ENCODE results near the gene PASK. TPM values are rescaled to one million over a fixed set of nuclear protein-coding genes. Genes with fewer than 3 reads are reported as not detected.

PASK gene
- total and polyA plus RNA-seq, 2 donors (not counting 1 experiment from before 2014, with no cell fraction given): 48.2 to 144 TPM

GRCh38 chr2:241131531-241131930, 17.7 kb downstream of the PASK start:
- TF ChIP-seq EZH2 (IDR thresholded peaks at IDR 0.05; ENCODE audit: borderline replicate concordance, insufficient read depth, low read depth, low read length, poor library complexity, severe bottlenecking) (no peak), CTCF (IDR thresholded peaks at IDR 0.05) (no peak)
- Mint-ChIP-seq H3K27ac (no peak overlapping the region), H3K4me1 (peaks cover 44% of the 10 kb centered on the region), H3K27me3 (no peaks in the 10 kb centered on the region), H3K9me3 (ENCODE audit: insufficient read depth) (no peaks in the 10 kb centered on the region), H3K4me3 (no peak overlapping the region)
- ChIA-PET CTCF (interaction anchor here (0.7 to 1.3 kb wide), 2 partner anchors 18 to 467 kb away, joined by 3 to 6 read pairs; partner anchors contain the start of gene PASK), POLR2A (no interaction called here)
- WGBS (ENCODE audit: insufficient coverage): 97% methylated on average over 7 of the region's 7 CpGs
- no peak overlapping the region for H3K4me2 ChIP-seq (replicated peaks; ENCODE audit: low read depth, low read length, poor library complexity, severe bottlenecking)
- peaks cover 0 to 9% of the 10 kb centered on the region in 2 experiments for H3K36me3 ChIP-seq (replicated peaks in 1 of 2; ENCODE audit: control extremely low read depth in 1 of 2, control insufficient read depth in 1 of 2, extremely low read depth in 1 of 2, insufficient read depth in 2 of 2, low read length in 1 of 2)
- H3K9me3 ChIP-seq (ENCODE audit: control extremely low read depth in 1 of 3, control insufficient read depth in 2 of 3, insufficient read depth in 1 of 3, low read length in 2 of 3): peaks cover 0 to 10% (median 0%) of the 10 kb centered on the region in 3 donors
- H2AFZ ChIP-seq (ENCODE audit: insufficient read depth, low read depth, low read length, poor library complexity, severe bottlenecking): no peak overlapping the region
- no peak overlapping the region for H3K27ac ChIP-seq (ENCODE audit: low read length in 2 of 2)
- no peaks in the 10 kb centered on the region for H4K20me1 ChIP-seq (ENCODE audit: control insufficient read depth, insufficient read depth, low read length, poor library complexity, severe bottlenecking)
- peaks cover 35 to 37% of the 10 kb centered on the region in 2 donors for H3K4me1 ChIP-seq (ENCODE audit: control insufficient read depth in 2 of 2, insufficient read depth in 2 of 2, low read length in 2 of 2)
- no peak overlapping the region for H3K9ac ChIP-seq (ENCODE audit: low read length)
- ATAC-seq (ENCODE audit: low read depth) (no peak), DNase-seq (no peak)
- no peaks in the 10 kb centered on the region for H3K27me3 ChIP-seq (replicated peaks in 1 of 4; ENCODE audit: control extremely low read depth in 1 of 4, control insufficient read depth in 3 of 4, insufficient read depth in 4 of 4, low read length in 3 of 4)
- intact Hi-C loops (cut with micrococcal nuclease): no loop called here
- no peak overlapping the region for H3K4me3 ChIP-seq (ENCODE audit: control extremely low read depth in 1 of 5, extremely low read depth in 1 of 5, insufficient read depth in 1 of 5, low read depth in 2 of 5, low read length in 4 of 5)
- H3K79me2 ChIP-seq (ENCODE audit: control insufficient read depth, insufficient read depth, low read length): no peaks in the 10 kb centered on the region

GRCh38 chr2:241130316-241130715, 19.0 kb downstream of the PASK start:
- Histone ChIP-seq H3K79me2 (ENCODE audit: control insufficient read depth, insufficient read depth, low read length) (peaks cover 4% of the 10 kb centered on the region), H2AFZ (ENCODE audit: insufficient read depth, low read depth, low read length, poor library complexity, severe bottlenecking) (no peak overlapping the region), H3K27ac (ENCODE audit: low read length in 2 of 2) (no peak overlapping the region), H3K4me3 (ENCODE audit: control extremely low read depth in 1 of 5, extremely low read depth in 1 of 5, insufficient read depth in 1 of 5, low read depth in 2 of 5, low read length in 4 of 5) (no peak overlapping the region), H3K4me2 (replicated peaks; ENCODE audit: low read depth, low read length, poor library complexity, severe bottlenecking) (no peak overlapping the region), H3K9ac (ENCODE audit: low read length) (no peak overlapping the region), H3K9me3 (ENCODE audit: control extremely low read depth in 1 of 3, control insufficient read depth in 2 of 3, insufficient read depth in 1 of 3, low read length in 2 of 3) (peaks cover 0 to 10% (median 0%) of the 10 kb centered on the region in 3 donors), H3K4me1 (ENCODE audit: control insufficient read depth in 2 of 2, insufficient read depth in 2 of 2, low read length in 2 of 2) (peaks cover 44 to 49% of the 10 kb centered on the region in 2 donors), H4K20me1 (ENCODE audit: control insufficient read depth, insufficient read depth, low read length, poor library complexity, severe bottlenecking) (no peaks in the 10 kb centered on the region), H3K27me3 (replicated peaks in 1 of 4; ENCODE audit: control extremely low read depth in 1 of 4, control insufficient read depth in 3 of 4, insufficient read depth in 4 of 4, low read length in 3 of 4) (no peaks in the 10 kb centered on the region), H3K36me3 (replicated peaks in 1 of 2; ENCODE audit: control extremely low read depth in 1 of 2, control insufficient read depth in 1 of 2, extremely low read depth in 1 of 2, insufficient read depth in 2 of 2, low read length in 1 of 2) (peaks cover 0 to 10% of the 10 kb centered on the region in 2 experiments)
- no peak overlapping the region for H3K4me3 Mint-ChIP-seq
- H3K9me3 Mint-ChIP-seq (ENCODE audit: insufficient read depth): no peaks in the 10 kb centered on the region
- intact Hi-C loops (cut with micrococcal nuclease): no loop called here
- ATAC-seq (ENCODE audit: low read depth) (no peak), DNase-seq (no peak)
- no peak for TF ChIP-seq CTCF (IDR thresholded peaks at IDR 0.05)
- no peak for TF ChIP-seq EZH2 (IDR thresholded peaks at IDR 0.05; ENCODE audit: borderline replicate concordance, insufficient read depth, low read depth, low read length, poor library complexity, severe bottlenecking)
- H3K4me1 Mint-ChIP-seq: peaks cover 55% of the 10 kb centered on the region
- ChIA-PET POLR2A (interaction anchor here (1.2 kb wide), 1 partner anchor 10 kb away, joined by 4 read pairs; no protein-coding TSS in a partner anchor), CTCF (no interaction called here)
- no peaks in the 10 kb centered on the region for H3K27me3 Mint-ChIP-seq
- H3K27ac Mint-ChIP-seq: peak overlapping the region; percentile 99
- 96% methylated on average over 16 of the region's 16 CpGs for WGBS (ENCODE audit: insufficient coverage)

Data from B cell (primary cell).